ENCODE measurements around the gene ANKRD16.
"Not testable (repeated sequence)": the region's sequence is repeated elsewhere in the genome, so short reads cannot be mapped to it uniquely, and the experiment has no call there.

ANKRD16 gene

GRCh38 chr10:5889624-5890451, at the start of gene ANKRD16, which contains the start of gene FBH1:
Gene ANKRD16, minus strand, starts transcription at chr10:5889893. Its CDS starts 539 bp downstream, at chr10:5889354.
Gene FBH1, plus strand, starts transcription at chr10:5890243. Its CDS starts 103 bp downstream, at chr10:5890346.
- FAIRE-seq: peak; percentile 37

GRCh38 chr10:5938291-5938690, 48.6 kb upstream of the ANKRD16 start:
- DNase-seq (ENCODE audit: low spot score) (no peak), FAIRE-seq (no peak)

More at GRCh38 chr10:5889624-5890451, at the start of gene ANKRD16, which contains the start of gene FBH1:
- DNase-seq (ENCODE audit: low spot score): peak; percentile 99

GRCh38 chr10:5937016-5937415, 47.3 kb upstream of the ANKRD16 start:
- no peak for DNase-seq (ENCODE audit: low spot score)
- no peak for FAIRE-seq

- DNase-seq (ENCODE audit: low spot score) (no peak), FAIRE-seq (no peak)
Observed at GRCh38 chr10:5935628-5936027, 45.9 kb upstream of the ANKRD16 start.

- DNase-seq (ENCODE audit: low spot score) (no peak), FAIRE-seq (no peak)
Observed at GRCh38 chr10:5933909-5934546, 44.3 kb upstream of the ANKRD16 start.

GRCh38 chr10:5932345-5932744, 42.7 kb upstream of the ANKRD16 start:
- FAIRE-seq: no peak

GRCh38 chr10:5930272-5930671, 40.6 kb upstream of the ANKRD16 start:
- no peak for DNase-seq (ENCODE audit: low spot score)
- no peak for FAIRE-seq

More at GRCh38 chr10:5932345-5932744, 42.7 kb upstream of the ANKRD16 start:
- DNase-seq (ENCODE audit: low spot score): no peak

GRCh38 chr10:5929442-5929841, 39.7 kb upstream of the ANKRD16 start:
- FAIRE-seq (no peak), DNase-seq (ENCODE audit: low spot score) (no peak)

- FAIRE-seq (no peak), DNase-seq (ENCODE audit: low spot score) (no peak)
Observed at GRCh38 chr10:5927306-5927705, 37.6 kb upstream of the ANKRD16 start.

- no peak for DNase-seq (ENCODE audit: low spot score)
- FAIRE-seq: no peak
Observed at GRCh38 chr10:5924889-5925288, 35.2 kb upstream of the ANKRD16 start.

GRCh38 chr10:5921746-5922145, 32.1 kb upstream of the ANKRD16 start:
- FAIRE-seq: no peak

GRCh38 chr10:5919568-5919967, 29.9 kb upstream of the ANKRD16 start:
- DNase-seq (ENCODE audit: low spot score): no peak
- FAIRE-seq: no peak

More at GRCh38 chr10:5921746-5922145, 32.1 kb upstream of the ANKRD16 start:
- no peak for DNase-seq (ENCODE audit: low spot score)

GRCh38 chr10:5918763-5919162, 29.1 kb upstream of the ANKRD16 start:
- DNase-seq (ENCODE audit: low spot score) (no peak), FAIRE-seq (no peak)

- no peak for DNase-seq (ENCODE audit: low spot score)
- no peak for FAIRE-seq
Observed at GRCh38 chr10:5917305-5917704, 27.6 kb upstream of the ANKRD16 start.

- DNase-seq (ENCODE audit: low spot score): no peak
- FAIRE-seq: no peak
Observed at GRCh38 chr10:5915451-5915850, 25.8 kb upstream of the ANKRD16 start.

- FAIRE-seq: no peak
- DNase-seq (ENCODE audit: low spot score): no peak
Observed at GRCh38 chr10:5913736-5914135, 24.0 kb upstream of the ANKRD16 start.

GRCh38 chr10:5911670-5912069, 22.0 kb upstream of the ANKRD16 start:
- no peak for FAIRE-seq

GRCh38 chr10:5910323-5911100, 20.8 kb upstream of the ANKRD16 start:
- DNase-seq (ENCODE audit: low spot score) (no peak), FAIRE-seq (no peak)

More at GRCh38 chr10:5911670-5912069, 22.0 kb upstream of the ANKRD16 start:
- DNase-seq (ENCODE audit: low spot score): no peak

- not testable (repeated sequence) for DNase-seq (ENCODE audit: low spot score); FAIRE-seq
Observed at GRCh38 chr10:5908676-5909075, 19.0 kb upstream of the ANKRD16 start.

- DNase-seq (ENCODE audit: low spot score) (no peak), FAIRE-seq (no peak)
Observed at GRCh38 chr10:5906651-5907050, 17.0 kb upstream of the ANKRD16 start.

- FAIRE-seq (no peak), DNase-seq (ENCODE audit: low spot score) (no peak)
Observed at GRCh38 chr10:5905854-5906507, 16.3 kb upstream of the ANKRD16 start.

Measured in urothelium cell line (cell line).